Muscle of arm (tissue), 12 donors: Measurements from ENCODE around the gene ATL1. TPM values are rescaled to one million over a fixed set of nuclear protein-coding genes. Genes with fewer than 3 reads are reported as not detected.
"Not testable (repeated sequence)": the region's sequence is repeated elsewhere in the genome, so short reads cannot be mapped to it uniquely, and the experiment has no call there.

Experiments
- DNase-seq: peaks from one replicate; pipeline ENCODE4 v3.0.0-alpha.2; 2013
- polyA plus RNA-seq, 12 donors: library from polyadenylated mRNA; unstranded; fragments of 120-200 nt; gene quantifications; one replicate each; pipeline ENCODE4 v1.2.1, GENCODE V29; 2013; ENCODE audit not compliant: insufficient read length in 12 of 12

ATL1 gene
- polyA plus RNA-seq, 12 donors = 3.5 to 16.4 (median 6.5) TPM; not detected in 2

GRCh38 chr14:50533806-50534205 lies 26.1 kb upstream of the ATL1 start:
- DNase-seq = no peak

GRCh38 chr14:50534416-50534815 lies 25.5 kb upstream of the ATL1 start:
- DNase-seq = no peak

DNA sequence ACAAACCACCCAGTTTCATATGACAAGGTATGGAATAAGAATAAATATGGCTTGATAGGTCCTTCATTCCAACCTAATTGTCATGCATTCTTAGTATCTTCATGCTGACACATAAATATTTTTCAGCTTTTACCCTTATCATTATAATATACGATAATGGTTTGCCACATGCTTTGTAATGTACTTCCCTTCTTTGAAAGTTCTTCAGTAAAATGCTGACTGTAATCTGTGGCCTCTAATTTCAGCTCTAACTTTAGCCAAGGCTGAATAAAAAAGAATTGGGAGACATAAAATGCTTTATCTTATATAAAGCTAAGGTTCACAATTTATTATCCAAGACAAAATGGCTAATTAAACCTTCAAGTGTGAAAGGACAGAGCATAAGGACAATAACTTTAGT lies 24.9 kb upstream of the ATL1 start:
- no peak for DNase-seq

DNA sequence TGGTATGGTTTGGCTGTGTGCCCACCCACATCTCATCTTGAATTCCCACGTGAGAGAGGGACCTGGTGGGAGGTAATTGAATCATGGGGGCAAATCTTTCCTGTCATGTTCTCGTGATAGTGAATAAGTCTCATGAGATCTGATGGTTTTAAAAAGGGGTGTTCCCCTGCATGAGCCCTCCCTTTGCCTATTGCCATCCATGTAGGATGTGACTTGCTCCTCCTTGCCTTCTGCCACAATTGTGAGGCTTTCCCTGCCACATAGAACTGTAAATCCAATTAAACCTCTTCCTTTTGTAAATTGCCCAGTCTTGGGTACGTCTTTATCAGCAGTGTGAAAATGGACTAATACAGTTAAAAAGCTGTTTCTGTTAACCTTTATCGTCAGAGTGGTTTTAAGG lies 21.9 kb upstream of the ATL1 start:
- DNase-seq = not testable (repeated sequence)

- DNase-seq = no peak
These were observed 20.9 kb upstream of the ATL1 start for GRCh38 chr14:50539051-50539450.

GRCh38 chr14:50541159-50541567 lies 18.8 kb upstream of the ATL1 start:
- no peak for DNase-seq

DNA sequence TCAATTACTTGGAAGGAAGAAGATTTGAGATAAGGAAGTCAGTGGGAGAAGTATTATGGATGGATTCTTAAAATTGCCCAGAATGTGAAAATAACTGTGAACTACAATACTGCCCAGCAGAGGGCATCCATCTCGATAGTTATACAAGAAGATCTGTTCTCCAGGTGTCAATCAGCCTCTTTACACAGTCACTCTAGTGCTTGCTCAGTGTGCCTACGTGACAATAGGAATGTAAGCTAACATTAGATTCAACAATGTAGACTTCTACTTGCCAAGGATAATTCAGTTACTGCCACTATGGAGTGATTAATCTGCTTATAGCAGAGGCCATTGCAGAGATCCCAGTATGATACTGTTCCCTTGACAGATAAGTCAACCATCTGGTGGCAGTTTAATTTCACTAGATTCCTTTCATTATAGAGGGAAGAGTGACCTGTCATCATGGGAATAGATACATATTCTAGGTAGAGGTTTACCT lies 17.0 kb upstream of the ATL1 start:
- DNase-seq = no peak

- DNase-seq = no peak
These were observed 15.0 kb upstream of the ATL1 start for GRCh38 chr14:50544911-50545310.

- no peak for DNase-seq
These were observed 14.3 kb upstream of the ATL1 start for GRCh38 chr14:50545618-50546017.

DNA sequence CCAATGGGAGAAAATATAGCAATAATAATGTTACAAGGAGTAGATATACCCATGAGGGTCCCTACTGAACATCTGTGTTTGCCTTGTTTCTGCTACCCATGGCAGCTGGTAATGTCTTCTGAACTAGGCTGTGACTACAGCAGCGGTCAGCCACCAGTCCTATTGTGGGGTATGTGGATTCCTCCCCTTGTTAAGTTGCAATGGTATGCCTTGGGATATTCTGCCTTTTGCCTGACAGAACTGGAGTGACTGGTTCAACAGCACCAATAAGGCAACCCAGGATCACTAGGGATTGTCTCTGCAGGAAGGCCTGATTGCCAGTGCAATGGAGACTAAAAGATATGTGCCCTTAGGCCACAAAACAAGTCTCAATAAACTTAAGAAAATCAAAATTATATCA lies 9.7 kb upstream of the ATL1 start:
- no peak for DNase-seq

- DNase-seq = no peak
These were observed 8.1 kb upstream of the ATL1 start for GRCh38 chr14:50551877-50552276.

GRCh38 chr14:50552796-50553195 lies 7.1 kb upstream of the ATL1 start:
- not testable (repeated sequence) for DNase-seq

GRCh38 chr14:50560931-50561285 lies 963 bp downstream of the ATL1 start:
- DNase-seq = peak; percentile 79

DNA sequence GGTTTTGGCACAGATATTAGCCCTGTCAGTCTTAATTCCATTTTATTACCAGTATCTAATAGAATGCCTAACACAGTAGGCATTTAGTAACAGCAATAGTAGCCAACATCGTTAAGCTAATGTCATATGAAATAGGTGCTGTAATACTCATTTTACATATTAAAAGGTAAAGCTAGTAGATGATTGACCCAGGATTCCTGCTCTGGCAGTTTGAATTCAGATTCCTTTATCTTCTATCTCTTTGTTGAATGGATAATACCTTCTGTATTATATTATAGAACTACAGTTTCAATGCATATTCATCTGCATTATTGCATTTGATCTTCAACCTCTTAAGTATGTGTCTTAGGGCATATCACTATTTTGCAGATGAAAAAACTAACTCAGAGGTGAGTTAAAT lies 2.9 kb downstream of the ATL1 start:
- DNase-seq = no peak

DNA sequence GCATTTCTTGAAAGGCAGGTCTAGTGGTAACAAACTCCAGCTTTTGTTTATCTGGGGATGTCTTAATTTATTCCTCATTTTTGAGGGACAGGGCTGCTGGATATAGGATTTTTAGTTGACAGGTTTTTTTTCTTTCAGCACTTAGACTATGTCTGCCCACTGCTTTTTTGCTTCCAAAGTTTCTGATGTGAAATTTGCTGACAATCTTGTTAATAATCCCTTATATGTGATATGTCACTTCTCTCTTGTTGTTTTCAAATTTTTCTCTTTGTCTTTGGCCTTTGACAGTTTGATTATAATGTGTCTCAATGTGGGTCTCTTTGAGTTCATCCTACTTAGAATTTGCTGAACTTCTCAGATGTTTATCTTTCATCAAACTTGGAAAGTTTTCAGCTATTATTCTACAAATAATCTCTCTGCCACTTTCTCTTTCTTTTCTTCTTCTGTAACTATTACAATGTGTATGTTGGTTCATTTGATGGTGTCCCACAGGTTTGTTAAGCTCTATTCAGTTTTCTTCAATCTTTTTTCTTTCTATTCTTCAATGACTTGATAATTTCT lies 9.8 kb downstream of the ATL1 start:
- no peak for DNase-seq

GRCh38 chr14:50573862-50574261 lies 13.9 kb downstream of the ATL1 start:
- no peak for DNase-seq

- DNase-seq = no peak
These were observed 15.8 kb downstream of the ATL1 start for GRCh38 chr14:50575769-50576168.

- DNase-seq = no peak
These were observed 18.0 kb downstream of the ATL1 start for GRCh38 chr14:50577982-50578381.

DNA sequence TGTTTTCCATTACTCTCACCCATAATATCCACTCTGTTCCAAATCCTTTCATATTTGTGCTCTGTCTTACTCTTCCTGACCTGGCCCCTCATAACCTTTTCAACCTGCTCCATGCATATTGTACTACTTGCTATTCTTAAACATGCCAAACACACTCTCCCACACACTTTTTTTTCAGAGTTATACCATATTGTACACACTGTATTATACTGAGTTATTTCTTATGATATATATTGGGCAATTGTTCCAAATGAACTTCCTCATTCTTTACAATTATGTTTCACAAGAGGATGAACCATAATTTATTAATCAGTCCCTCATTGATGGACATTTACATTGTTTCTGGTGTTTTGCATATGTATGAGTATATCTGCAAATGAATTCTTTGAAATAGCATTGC lies 18.5 kb downstream of the ATL1 start:
- DNase-seq = no peak

DNA sequence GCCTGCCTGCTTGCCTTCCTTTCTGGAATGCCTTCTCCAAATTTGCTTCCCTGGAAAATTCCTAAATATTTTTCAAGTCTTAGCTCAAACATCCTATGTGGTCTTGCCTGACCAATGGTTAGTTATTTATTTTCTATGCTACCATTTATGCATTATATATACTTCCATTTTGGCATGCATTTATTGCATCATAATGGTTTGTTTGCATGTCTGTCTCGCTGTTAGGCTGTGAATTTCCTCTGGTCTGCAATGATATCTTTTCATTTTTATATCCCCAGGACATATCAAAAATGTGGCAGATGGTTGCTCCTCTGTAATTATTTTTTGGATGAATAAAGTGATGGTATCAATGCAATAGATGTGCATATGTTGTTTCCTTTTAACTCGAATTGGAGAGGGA lies 30.5 kb downstream of the ATL1 start:
- no peak for DNase-seq

DNA sequence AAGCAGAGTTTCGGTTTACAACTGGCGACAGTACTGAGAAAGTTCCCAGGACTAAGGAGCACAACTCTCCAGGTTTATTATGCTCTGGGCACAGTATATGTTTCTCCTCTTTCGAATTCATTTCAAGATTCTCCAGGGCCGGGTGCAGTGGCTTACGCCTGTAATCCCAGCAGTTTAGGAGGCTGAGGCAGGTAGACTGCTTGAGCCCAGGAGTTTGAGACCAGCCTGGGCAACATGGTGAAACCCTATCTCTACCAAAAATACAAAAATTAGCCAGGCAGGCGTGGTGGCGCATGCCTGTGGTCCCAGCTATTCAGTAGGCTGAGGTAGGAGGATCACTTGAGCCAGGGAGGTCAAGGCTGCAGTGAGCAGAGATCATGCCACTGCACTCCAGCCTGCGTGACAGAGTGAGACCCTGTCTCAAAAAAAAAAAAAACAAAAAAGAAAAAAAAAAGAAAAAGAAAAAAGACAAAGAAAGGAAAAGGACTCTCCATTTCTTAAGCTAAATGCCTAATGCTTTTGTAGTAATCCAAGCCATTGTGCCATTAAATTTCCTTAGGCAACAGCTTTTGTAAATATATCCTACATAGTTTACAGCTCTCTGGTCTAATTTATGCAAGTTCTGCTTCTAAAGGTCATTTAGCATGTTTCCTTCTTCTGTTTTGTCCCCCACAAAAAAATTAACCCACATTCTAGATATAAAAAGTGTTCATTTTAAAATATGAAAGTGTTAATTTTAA lies 34.8 kb downstream of the ATL1 start:
- no peak for DNase-seq

DNA sequence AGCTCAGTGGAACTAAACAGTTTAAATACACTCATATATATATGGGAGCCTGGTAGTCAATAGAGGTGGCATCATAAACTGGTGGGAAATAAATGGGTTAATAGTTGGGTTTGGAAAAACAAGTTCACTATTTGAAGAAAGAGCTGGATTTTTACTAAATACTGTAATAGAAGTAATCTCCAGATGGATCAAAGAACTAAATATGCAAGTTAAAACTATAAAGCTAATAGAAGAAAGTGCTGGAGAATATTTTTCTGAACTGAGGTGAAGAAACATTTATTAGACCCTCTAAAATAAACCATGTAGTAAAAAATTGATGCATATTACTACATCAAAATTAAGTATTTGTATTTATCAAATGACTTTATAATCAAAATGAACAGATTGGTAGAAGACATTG lies 38.8 kb downstream of the ATL1 start:
- no peak for DNase-seq

- peak; percentile 40 for DNase-seq
These were observed 39.9 kb downstream of the ATL1 start for GRCh38 chr14:50599700-50600444.
